ENCODE results near the gene C20orf202.

DNA sequence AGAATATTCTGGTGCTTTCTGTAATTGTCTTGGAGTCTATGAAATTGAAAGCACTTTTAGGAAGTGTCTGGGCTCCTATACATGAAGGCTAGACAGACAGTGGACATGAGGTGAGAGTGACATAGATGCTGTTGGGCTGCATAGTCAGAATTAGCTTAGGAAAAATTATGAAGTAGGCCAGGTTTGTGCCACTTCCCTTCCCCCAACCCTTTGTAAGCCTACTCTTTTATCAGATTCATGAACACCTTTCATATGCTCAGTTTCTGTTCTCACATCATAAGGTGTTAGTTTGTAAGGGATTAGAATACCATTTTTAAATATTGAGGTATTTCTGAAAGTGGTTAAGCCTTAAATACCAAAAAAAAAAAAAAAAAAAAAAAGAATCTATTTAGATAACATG is 44.4 kb downstream of the C20orf202 start:
- TF ChIP-seq, protein P1, sequence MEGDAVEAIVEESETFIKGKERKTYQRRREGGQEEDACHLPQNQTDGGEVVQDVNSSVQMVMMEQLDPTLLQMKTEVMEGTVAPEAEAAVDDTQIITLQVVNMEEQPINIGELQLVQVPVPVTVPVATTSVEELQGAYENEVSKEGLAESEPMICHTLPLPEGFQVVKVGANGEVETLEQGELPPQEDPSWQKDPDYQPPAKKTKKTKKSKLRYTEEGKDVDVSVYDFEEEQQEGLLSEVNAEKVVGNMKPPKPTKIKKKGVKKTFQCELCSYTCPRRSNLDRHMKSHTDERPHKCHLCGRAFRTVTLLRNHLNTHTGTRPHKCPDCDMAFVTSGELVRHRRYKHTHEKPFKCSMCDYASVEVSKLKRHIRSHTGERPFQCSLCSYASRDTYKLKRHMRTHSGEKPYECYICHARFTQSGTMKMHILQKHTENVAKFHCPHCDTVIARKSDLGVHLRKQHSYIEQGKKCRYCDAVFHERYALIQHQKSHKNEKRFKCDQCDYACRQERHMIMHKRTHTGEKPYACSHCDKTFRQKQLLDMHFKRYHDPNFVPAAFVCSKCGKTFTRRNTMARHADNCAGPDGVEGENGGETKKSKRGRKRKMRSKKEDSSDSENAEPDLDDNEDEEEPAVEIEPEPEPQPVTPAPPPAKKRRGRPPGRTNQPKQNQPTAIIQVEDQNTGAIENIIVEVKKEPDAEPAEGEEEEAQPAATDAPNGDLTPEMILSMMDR (conservative IDR thresholded peaks at IDR 0.05): no peak
- TF ChIP-seq ZFX (IDR thresholded peaks at IDR 0.05): no peak
